OCI-LY1 (cell line): ENCODE results near the gene SLC22A17.

Source experiments
- H2AFZ ChIP-seq: fragments of 200-600 bp; sonication (generic), shearing (Covaris generic); 2 replicates; pipeline ENCODE4 v1.6.0; 2014; ENCODE audit warnings: antibody characterized with exemption, mild to moderate bottlenecking, low read length
- H3F3A ChIP-seq: fragments of 200-600 bp; sonication (generic), shearing (Covaris generic); 2 replicates; pipeline ENCODE4 v1.6.0; 2014; ENCODE audit warnings: mild to moderate bottlenecking, antibody characterized with exemption, low read length, moderate library complexity; ENCODE audit not compliant: insufficient read depth
- H3K27ac ChIP-seq: fragments of 200-600 bp; sonication (generic); 2 replicates; pipeline ENCODE4 v1.5.1; 2014; ENCODE audit warnings: low read length, mixed run types, mild to moderate bottlenecking, low read depth; ENCODE audit not compliant: poor library complexity, severe bottlenecking
- H3K27me3 ChIP-seq: fragments of 200-600 bp; sonication (generic); 2 replicates; pipeline ENCODE4 v1.6.0; 2014; ENCODE audit warnings: antibody characterized with exemption, mild to moderate bottlenecking, low read length, moderate library complexity; ENCODE audit not compliant: insufficient read depth
- H3K36me3 ChIP-seq: fragments of 200-600 bp; sonication (generic); 2 replicates; pipeline ENCODE4 v1.6.1; 2014; ENCODE audit warnings: mild to moderate bottlenecking, antibody characterized with exemption, low read length, moderate library complexity, mixed read lengths; ENCODE audit not compliant: insufficient read depth
- H3K4me1 ChIP-seq: fragments of 200-600 bp; sonication (generic); 2 replicates; pipeline ENCODE4 v1.5.1; 2014; ENCODE audit warnings: mild to moderate bottlenecking, low read length, moderate library complexity; ENCODE audit not compliant: insufficient read depth, severe bottlenecking
- H3K4me2 ChIP-seq: fragments of 200-600 bp; sonication (generic), shearing (Covaris generic); 2 replicates; pipeline ENCODE4 v1.6.1; 2014; ENCODE audit warnings: low read length
- H3K4me3 ChIP-seq: fragments of 200-600 bp; sonication (generic); 2 replicates; pipeline ENCODE4 v1.5.1; 2014; ENCODE audit warnings: low read length, low read depth, mild to moderate bottlenecking, mixed read lengths; ENCODE audit not compliant: poor library complexity, severe bottlenecking
- H3K79me2 ChIP-seq: fragments of 200-600 bp; shearing (Covaris generic); 2 replicates; pipeline ENCODE4 v1.6.1; 2016; ENCODE audit warnings: mixed run types, low read length, mixed read lengths; ENCODE audit not compliant: insufficient read depth
- H3K9ac ChIP-seq: fragments of 200-600 bp; sonication (generic), shearing (Covaris generic); 2 replicates; pipeline ENCODE4 v1.6.1; 2014; ENCODE audit warnings: mild to moderate bottlenecking, low read length, mixed read lengths
- H3K9me2 ChIP-seq: fragments of 200-600 bp; sonication (generic), shearing (Covaris generic); 2 replicates; pipeline ENCODE4 v1.6.1; 2014; ENCODE audit warnings: low read depth, mild to moderate bottlenecking, low read length, mixed read lengths
- H3K9me3 ChIP-seq: fragments of 200-600 bp; shearing (Covaris generic); 2 replicates; pipeline ENCODE4 v1.6.1; 2014; ENCODE audit warnings: low read length, mixed read lengths
- H4K20me1 ChIP-seq: fragments of 200-600 bp; sonication (generic), shearing (Covaris generic); 2 replicates; pipeline ENCODE4 v1.6.0; 2016; ENCODE audit warnings: mild to moderate bottlenecking, low read length; ENCODE audit not compliant: insufficient read depth
- EZH2 ChIP-seq: fragments of 200-600 bp; sonication (generic), shearing (Covaris generic); IDR thresholded peaks from 2 replicates; pipeline ENCODE4 v1.8.0; 2017; ENCODE audit warnings: borderline replicate concordance, mixed run types, mild to moderate bottlenecking, antibody characterized with exemption, low read length, moderate library complexity, mixed read lengths
- TF ChIP-seq, protein P1 (sequence below): fragments of 200-600 bp; sonication (generic), shearing (Covaris generic); IDR thresholded peaks from 2 replicates; pipeline ENCODE4 v1.5.1; 2017; ENCODE audit warnings: mild to moderate bottlenecking, antibody characterized with exemption, low read length, moderate library complexity, mixed read lengths

SLC22A17 gene

DNA sequence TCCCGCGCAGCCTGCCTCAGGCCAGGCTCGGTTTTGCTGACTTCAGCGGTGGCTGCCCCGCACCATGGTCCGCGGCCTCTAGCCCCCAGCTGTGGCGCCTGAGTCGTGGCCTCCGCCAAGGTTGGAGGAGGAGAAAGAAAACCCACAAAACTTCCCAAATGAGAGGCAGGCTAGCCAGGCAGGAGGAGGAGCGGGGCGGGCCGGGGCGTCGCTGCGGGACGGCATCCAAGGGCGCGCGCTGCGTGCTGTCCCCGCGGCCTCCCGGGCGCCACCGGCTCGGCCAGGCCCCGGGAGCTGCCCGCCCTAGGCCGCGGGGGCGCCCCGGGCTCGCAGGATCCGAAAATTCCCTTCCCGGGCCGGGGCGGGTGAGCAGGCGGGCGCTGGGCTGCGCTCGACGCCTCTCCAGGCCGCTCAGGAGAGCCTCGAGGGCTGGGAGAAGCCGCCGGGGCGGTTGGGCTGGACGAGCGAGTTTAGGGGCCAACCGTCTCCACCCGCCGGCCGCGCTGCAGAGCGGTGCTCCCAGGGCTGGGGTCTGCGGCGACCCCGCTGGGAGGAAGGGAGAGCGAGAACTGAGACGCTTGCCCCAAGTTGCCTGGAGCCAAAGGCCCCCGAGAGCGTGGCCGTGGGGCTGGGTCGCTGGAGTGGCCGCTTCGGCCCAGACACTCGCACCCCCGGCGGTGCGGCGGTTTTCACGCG lies 12.5 kb upstream of the SLC22A17 start, which contains the start of gene EFS:
EFS (minus strand) TSS at position 137 of the 696 bp plus-strand sequence. CDS start 147 bp downstream, outside the sequence.
- Histone ChIP-seq H3K27me3 (peaks cover 3% of the 10 kb centered on the region; the same call in 1 of the 2 replicates), H3K36me3 (no peaks in the 10 kb centered on the region), H3K4me2 (no peak within 1 kb of the TSS), H3F3A (no peaks in the 10 kb centered on the region), H3K9me3 (no peaks in the 10 kb centered on the region), H3K79me2 (no peaks in the 10 kb centered on the region), H2AFZ (no peak within 1 kb of the TSS), H4K20me1 (no peaks in the 10 kb centered on the region), H3K4me3 (no peak within 1 kb of the TSS), H3K27ac (no peak within 1 kb of the TSS), H3K9ac (no peak within 1 kb of the TSS), H3K9me2 (no peaks in the 10 kb centered on the region), H3K4me1 (no peaks in the 10 kb centered on the region)
- no peak for TF ChIP-seq EZH2
- TF ChIP-seq, protein P1, sequence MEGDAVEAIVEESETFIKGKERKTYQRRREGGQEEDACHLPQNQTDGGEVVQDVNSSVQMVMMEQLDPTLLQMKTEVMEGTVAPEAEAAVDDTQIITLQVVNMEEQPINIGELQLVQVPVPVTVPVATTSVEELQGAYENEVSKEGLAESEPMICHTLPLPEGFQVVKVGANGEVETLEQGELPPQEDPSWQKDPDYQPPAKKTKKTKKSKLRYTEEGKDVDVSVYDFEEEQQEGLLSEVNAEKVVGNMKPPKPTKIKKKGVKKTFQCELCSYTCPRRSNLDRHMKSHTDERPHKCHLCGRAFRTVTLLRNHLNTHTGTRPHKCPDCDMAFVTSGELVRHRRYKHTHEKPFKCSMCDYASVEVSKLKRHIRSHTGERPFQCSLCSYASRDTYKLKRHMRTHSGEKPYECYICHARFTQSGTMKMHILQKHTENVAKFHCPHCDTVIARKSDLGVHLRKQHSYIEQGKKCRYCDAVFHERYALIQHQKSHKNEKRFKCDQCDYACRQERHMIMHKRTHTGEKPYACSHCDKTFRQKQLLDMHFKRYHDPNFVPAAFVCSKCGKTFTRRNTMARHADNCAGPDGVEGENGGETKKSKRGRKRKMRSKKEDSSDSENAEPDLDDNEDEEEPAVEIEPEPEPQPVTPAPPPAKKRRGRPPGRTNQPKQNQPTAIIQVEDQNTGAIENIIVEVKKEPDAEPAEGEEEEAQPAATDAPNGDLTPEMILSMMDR = no peak

DNA sequence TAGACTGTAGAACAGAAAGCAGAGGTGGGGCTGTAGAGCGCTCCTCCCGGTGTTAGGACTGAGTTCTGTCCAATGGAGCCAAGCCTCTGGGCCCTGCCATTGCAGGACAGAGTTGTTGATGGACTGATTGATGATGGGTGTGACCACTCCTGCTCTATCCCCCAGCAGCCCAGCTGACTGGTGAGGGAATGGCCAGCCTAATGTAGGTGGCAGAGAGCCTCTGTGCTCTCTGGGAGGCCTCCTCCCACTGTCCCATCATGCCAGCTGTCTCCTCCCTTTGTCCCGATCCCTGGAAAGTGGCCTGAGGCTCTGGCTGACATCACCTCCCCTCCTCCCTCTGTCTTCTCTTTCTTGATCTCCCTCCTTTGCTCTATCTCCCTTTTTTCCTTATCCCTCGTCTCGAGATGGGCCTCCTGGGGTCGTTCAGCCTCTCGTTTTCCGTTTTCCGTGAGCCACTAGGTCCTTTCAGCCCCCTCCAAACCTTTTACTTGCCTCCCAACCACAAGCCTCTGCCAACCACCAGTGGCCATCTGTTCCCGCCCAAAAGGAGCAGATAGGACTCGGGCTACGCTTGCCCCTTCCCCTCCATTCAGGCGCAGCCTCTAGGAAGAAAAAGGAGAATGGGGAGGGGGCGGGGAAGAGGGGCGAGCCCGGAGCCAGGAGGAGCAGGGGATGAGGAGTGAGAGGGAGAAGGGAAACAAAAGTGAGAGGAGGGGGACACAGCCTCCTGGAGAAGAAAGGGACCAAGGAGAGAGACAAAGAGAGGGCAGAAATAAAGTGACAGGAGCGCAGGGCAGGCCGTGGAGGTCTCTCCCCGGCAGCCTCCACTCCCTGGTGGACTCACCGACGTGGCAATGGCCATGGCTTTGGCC lies 11.7 kb upstream of the SLC22A17 start:
- Histone ChIP-seq H3K27ac (no peak overlapping the region), H3K9me3 (no peaks in the 10 kb centered on the region), H4K20me1 (no peaks in the 10 kb centered on the region), H3K79me2 (no peaks in the 10 kb centered on the region), H3K4me2 (no peak overlapping the region), H2AFZ (no peak overlapping the region), H3K9ac (no peak overlapping the region), H3K9me2 (no peaks in the 10 kb centered on the region), H3F3A (no peaks in the 10 kb centered on the region), H3K27me3 (peaks cover 5% of the 10 kb centered on the region; the same call in 1 of the 2 replicates), H3K4me1 (no peaks in the 10 kb centered on the region), H3K36me3 (no peaks in the 10 kb centered on the region), H3K4me3 (no peak overlapping the region)
- TF ChIP-seq EZH2 = no peak
- TF ChIP-seq, protein P1 = no peak

DNA sequence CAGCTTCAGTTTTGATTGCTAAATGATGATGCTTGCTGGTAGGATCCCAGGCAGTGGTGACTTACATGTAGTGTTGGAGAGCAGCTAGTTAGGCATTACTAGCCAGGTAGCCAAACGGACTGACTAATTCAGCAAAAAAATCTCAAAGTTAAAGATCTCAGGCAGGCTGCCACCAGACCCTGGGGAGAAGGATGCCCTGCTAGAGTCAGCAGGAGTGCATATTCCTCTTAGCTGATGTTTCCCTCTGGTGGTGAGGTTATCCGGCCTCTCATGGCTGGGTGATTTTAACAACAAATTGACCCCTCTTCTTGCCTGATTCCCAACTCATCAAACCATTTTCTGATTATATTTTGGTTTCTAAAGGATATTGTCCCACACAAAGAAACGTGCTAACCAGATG lies 9.5 kb upstream of the SLC22A17 start:
- Histone ChIP-seq H3K27ac (no peak overlapping the region), H3F3A (no peaks in the 10 kb centered on the region), H3K36me3 (no peaks in the 10 kb centered on the region), H3K27me3 (peaks cover 5% of the 10 kb centered on the region; the same call in 1 of the 2 replicates), H3K4me2 (no peak overlapping the region), H3K9me2 (no peaks in the 10 kb centered on the region), H3K4me3 (no peak overlapping the region), H3K4me1 (no peaks in the 10 kb centered on the region), H3K9ac (no peak overlapping the region), H2AFZ (no peak overlapping the region), H4K20me1 (no peaks in the 10 kb centered on the region), H3K79me2 (no peaks in the 10 kb centered on the region), H3K9me3 (no peaks in the 10 kb centered on the region)
- TF ChIP-seq, protein P1 = no peak
